ENCODE measurements around the gene MTUS2. TPM values are rescaled to one million over a fixed set of nuclear protein-coding genes. Genes with fewer than 3 reads are reported as not detected.

Gene MTUS2
- total RNA-seq, 4 donors from 2014 or later: 0.44 to 1.1 (median 0.48) TPM; not detected in 1

GRCh38 chr13:29546662-29547061, 726.5 kb downstream of the MTUS2 start:
- ATAC-seq (ENCODE audit: low FRiP score) (no peak), DNase-seq (ENCODE audit: low spot score) (no peak)
- no peak for TF ChIP-seq CTCF (IDR thresholded peaks at IDR 0.05)

GRCh38 chr13:29547153-29547552, 727.0 kb downstream of the MTUS2 start:
- ATAC-seq (ENCODE audit: low FRiP score) (no peak), DNase-seq (ENCODE audit: low spot score) (no peak)
- TF ChIP-seq CTCF (IDR thresholded peaks at IDR 0.05): no peak

- ATAC-seq (ENCODE audit: low FRiP score): no peak
- no peak for DNase-seq (ENCODE audit: low spot score)
- no peak for TF ChIP-seq CTCF (IDR thresholded peaks at IDR 0.05)
These were observed 728.6 kb downstream of the MTUS2 start for GRCh38 chr13:29548722-29549121.

- DNase-seq (ENCODE audit: low spot score) (no peak), ATAC-seq (ENCODE audit: low FRiP score) (no peak)
- TF ChIP-seq CTCF (IDR thresholded peaks at IDR 0.05): no peak
These were observed 730.4 kb downstream of the MTUS2 start for GRCh38 chr13:29550430-29550988.

- no peak for DNase-seq (ENCODE audit: low spot score)
- no peak for ATAC-seq (ENCODE audit: low FRiP score)
- no peak for TF ChIP-seq CTCF (IDR thresholded peaks at IDR 0.05)
These were observed 731.1 kb downstream of the MTUS2 start for GRCh38 chr13:29551214-29551613.

Small RNA genes lying within 50 kb of the gene (small RNA-seq; reads per million reads assigned to genes)
- not detected for gene AL359741.1

Other genes starting within 250 kb of the MTUS2 start
- gene POMP, start 161.2 kb upstream of the MTUS2 start, total RNA-seq: 10 to 100 TPM; 67.4 to 85.0 (median 81.4) TPM
- 10 to 100 TPM; 10.6 to 16.1 (median 13.3) TPM for gene SLC46A3, start 101.4 kb upstream of the MTUS2 start, total RNA-seq